H9 (cell line): ENCODE results near the gene SF1. TPM values are rescaled to one million over a fixed set of nuclear protein-coding genes. Genes with fewer than 3 reads are reported as not detected.
A peak's percentile ranks its signal among the peaks of the same experiment; 100 is the strongest.

ENCODE experiments used
- DNase-seq: peaks from one replicate; pipeline ENCODE4 v3.0.0-alpha.2; 2017
- H2AFZ ChIP-seq: one replicate; pipeline ENCODE4 v1.6.1; 2013; ENCODE audit warnings: mild to moderate bottlenecking, low read length, control low read depth, moderate library complexity
- H2AK5ac ChIP-seq: 2 replicates; pipeline ENCODE4 v1.6.1; 2013; ENCODE audit warnings: low read length, control low read depth, mixed read lengths; ENCODE audit not compliant: insufficient read length
- H2BK120ac ChIP-seq: one replicate; pipeline ENCODE4 v1.6.1; 2013; ENCODE audit warnings: low read depth, mild to moderate bottlenecking, low read length, control low read depth, inconsistent platforms; ENCODE audit not compliant: poor library complexity, severe bottlenecking
- H2BK12ac ChIP-seq: 2 replicates; pipeline ENCODE4 v1.6.1; 2013; ENCODE audit warnings: low read length, control low read depth, mixed read lengths, low read depth; ENCODE audit not compliant: insufficient read length
- H2BK15ac ChIP-seq: 2 replicates; pipeline ENCODE4 v1.6.1; 2013; ENCODE audit warnings: low read depth, low read length, control low read depth
- H2BK20ac ChIP-seq: one replicate; pipeline ENCODE4 v1.6.1; 2013; ENCODE audit warnings: low read depth, mild to moderate bottlenecking, low read length, control low read depth, inconsistent platforms; ENCODE audit not compliant: poor library complexity, severe bottlenecking
- H2BK5ac ChIP-seq: 2 replicates; pipeline ENCODE4 v1.6.1; 2013; ENCODE audit warnings: low read length, control low read depth, mixed read lengths; ENCODE audit not compliant: insufficient read length
- H3K14ac ChIP-seq: 2 replicates; pipeline ENCODE4 v1.6.1; 2013; ENCODE audit warnings: low read length, control low read depth; ENCODE audit not compliant: insufficient read depth
- H3K18ac ChIP-seq: 2 replicates; pipeline ENCODE4 v1.6.1; 2013; ENCODE audit warnings: low read depth, mild to moderate bottlenecking, mixed read lengths, low read length, control low read depth; ENCODE audit not compliant: insufficient read length
- H3K23ac ChIP-seq: 2 replicates; pipeline ENCODE4 v1.6.1; 2013; ENCODE audit warnings: low read length, control low read depth, mixed read lengths, low read depth; ENCODE audit not compliant: insufficient read length
- H3K23me2 ChIP-seq: 2 replicates; pipeline ENCODE4 v1.6.1; 2013; ENCODE audit warnings: low read depth, mild to moderate bottlenecking, mixed read lengths, low read length, control low read depth; ENCODE audit not compliant: insufficient read length, poor library complexity, severe bottlenecking
- H3K27ac ChIP-seq: 2 replicates; pipeline ENCODE4 v1.5.1; 2013; ENCODE audit warnings: low read length, control low read depth, mixed read lengths, low read depth; ENCODE audit not compliant: insufficient read length
- H3K27me3 ChIP-seq: 2 replicates; pipeline ENCODE4 v1.6.1; 2013; ENCODE audit warnings: low read length, control low read depth, inconsistent platforms; ENCODE audit not compliant: insufficient read depth
- H3K4ac ChIP-seq: 2 replicates; pipeline ENCODE4 v1.6.1; 2013; ENCODE audit warnings: low read depth, mild to moderate bottlenecking, control low read depth, inconsistent platforms, low read length, moderate library complexity
- H3K4me1 ChIP-seq: 2 replicates; pipeline ENCODE4 v1.6.1; 2013; ENCODE audit warnings: low read length, control low read depth, inconsistent platforms; ENCODE audit not compliant: insufficient read depth
- H3K4me2 ChIP-seq: 2 replicates; pipeline ENCODE4 v1.6.1; 2013; ENCODE audit warnings: low read length, control low read depth, mixed read lengths; ENCODE audit not compliant: insufficient read length, insufficient read depth
- H3K56ac ChIP-seq: 2 replicates; pipeline ENCODE4 v1.6.1; 2013; ENCODE audit warnings: low read depth, mild to moderate bottlenecking, mixed read lengths, low read length, control low read depth; ENCODE audit not compliant: insufficient read length
- H3K79me1 ChIP-seq: 2 replicates; pipeline ENCODE4 v1.6.1; 2013; ENCODE audit warnings: low read depth, mild to moderate bottlenecking, moderate library complexity, low read length, control low read depth, inconsistent platforms; ENCODE audit not compliant: insufficient read depth, poor library complexity, severe bottlenecking
- H3K79me2 ChIP-seq: 2 replicates; pipeline ENCODE4 v1.6.1; 2013; ENCODE audit warnings: low read length, control low read depth, inconsistent platforms; ENCODE audit not compliant: insufficient read depth
- H3K9ac ChIP-seq: 2 replicates; pipeline ENCODE4 v1.6.1; 2013; ENCODE audit warnings: low read length, control low read depth, mixed read lengths; ENCODE audit not compliant: insufficient read length; ENCODE audit errors: extremely low read depth
- H3K9me3 ChIP-seq: one replicate; pipeline ENCODE4 v1.6.1; 2013; ENCODE audit warnings: low read depth, low read length, inconsistent platforms; ENCODE audit not compliant: control insufficient read depth
- H3T11ph ChIP-seq: one replicate; pipeline ENCODE4 v1.6.1; 2013; ENCODE audit warnings: mild to moderate bottlenecking, low read length, control low read depth, inconsistent platforms
- H4K20me1 ChIP-seq: one replicate; pipeline ENCODE4 v1.6.1; 2013; ENCODE audit not compliant: control insufficient read depth, insufficient read length, insufficient read depth
- H4K5ac ChIP-seq: 2 replicates; pipeline ENCODE4 v1.6.1; 2013; ENCODE audit warnings: low read depth, mild to moderate bottlenecking, mixed read lengths, low read length, control low read depth; ENCODE audit not compliant: insufficient read length
- H4K8ac ChIP-seq: replicated peaks from 2 replicates; pipeline ENCODE4 v1.6.1; 2013; ENCODE audit warnings: low read length, control low read depth, mixed read lengths, low read depth; ENCODE audit not compliant: insufficient read length
- H4K91ac ChIP-seq: 2 replicates; pipeline ENCODE4 v1.6.1; 2013; ENCODE audit warnings: low read depth, mild to moderate bottlenecking, moderate library complexity, mixed read lengths, low read length, control low read depth; ENCODE audit not compliant: insufficient read length
- H3K27ac Mint-ChIP-seq, 3 experiments: 2 replicates in 2 of 3; 3 replicates in 1 of 3; pipeline ENCODE4 v1.8.0; 2020 to 2021; ENCODE audit warnings: mixed read lengths in 3 of 3, mild to moderate bottlenecking in 1 of 3, moderate library complexity in 1 of 3
- H3K27me3 Mint-ChIP-seq: 2 replicates; pipeline ENCODE4 v1.8.0; 2021; ENCODE audit warnings: low read depth, mild to moderate bottlenecking, moderate library complexity, mixed read lengths
- H3K36me3 Mint-ChIP-seq, 3 experiments: 2 replicates in 2 of 3; 3 replicates in 1 of 3; pipeline ENCODE4 v1.8.0; 2020 to 2021; ENCODE audit warnings: low read depth in 3 of 3, mixed read lengths in 3 of 3; ENCODE audit not compliant: insufficient read depth in 1 of 3
- H3K4me1 Mint-ChIP-seq, 2 experiments: 2 replicates each; pipeline ENCODE4 v1.8.0; 2020; ENCODE audit warnings: mixed read lengths in 2 of 2
- H3K4me3 Mint-ChIP-seq, 2 experiments: 2 replicates in 1 of 2; 3 replicates in 1 of 2; pipeline ENCODE4 v1.8.0; 2020 to 2021; ENCODE audit warnings: mild to moderate bottlenecking in 2 of 2, mixed read lengths in 2 of 2, moderate library complexity in 1 of 2
- H3K9me3 Mint-ChIP-seq, 2 experiments: 2 replicates in 1 of 2; 3 replicates in 1 of 2; pipeline ENCODE4 v1.8.0; 2020; ENCODE audit warnings: mild to moderate bottlenecking in 2 of 2, mixed read lengths in 2 of 2, moderate library complexity in 1 of 2
- WGBS: extraction: QIAGEN DNeasy Blood & Tissue Kit; methylation state at CpG from one replicate; pipeline ENCODE4 v1.1.7; 2013; ENCODE audit warnings: missing lambda C conversion rate, low lambda C conversion rate, mixed read lengths; ENCODE audit not compliant: insufficient read length; ENCODE audit errors: extremely low coverage; 5-methylcytosine and 5-hydroxymethylcytosine counted together
- total RNA-seq: library from RNA; stranded (reverse); gene quantifications from 2 replicates; pipeline ENCODE4 v1.2.1, GENCODE V29; 2021
- TF ChIP-seq, protein P1 (sequence below): fragments of 200-600 bp; sonication (generic); conservative IDR thresholded peaks from 3 replicates; pipeline ENCODE4 v1.8.0; 2021; ENCODE audit warnings: antibody characterized with exemption, mild to moderate bottlenecking

The SF1 gene
- total RNA-seq, 1 experiment from 2014 or later = 528 TPM

DNA sequence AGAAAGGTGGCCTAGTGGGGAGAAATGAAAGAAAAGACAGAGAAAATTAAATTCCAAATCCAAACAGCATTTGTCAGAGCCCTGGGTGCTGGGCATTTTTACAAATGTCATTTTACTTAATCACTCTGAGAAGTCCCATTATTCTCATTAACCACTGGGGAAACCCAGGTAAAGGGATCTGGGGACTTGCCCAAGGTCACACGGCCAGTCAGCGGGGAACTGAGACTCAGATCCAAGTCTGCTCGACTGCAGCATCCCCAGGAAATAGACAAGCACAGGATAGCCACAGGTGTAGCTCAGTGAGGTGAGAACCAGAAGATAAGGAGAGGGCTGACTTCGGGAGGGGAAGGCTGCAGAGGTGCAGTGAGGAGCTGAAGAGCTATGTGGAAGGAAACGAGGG lies 63.2 kb downstream of the SF1 start:
- no peak overlapping the region for H3K4ac ChIP-seq
- no peak overlapping the region for H4K91ac ChIP-seq
- H2BK12ac ChIP-seq = no peak overlapping the region
- H4K20me1 ChIP-seq = peaks cover 3% of the 10 kb centered on the region
- Mint-ChIP-seq H3K4me3 (peak overlapping the region in 1 of 2 experiments; percentile 28; a peak in 2 of 5 replicates), H3K36me3 (no peaks in the 10 kb centered on the region), H3K9me3 (no peaks in the 10 kb centered on the region; a peak in 2 of 5 replicates), H3K27ac (no peak overlapping the region), H3K4me1 (peaks cover 19 to 61% of the 10 kb centered on the region in 2 experiments), H3K27me3 (peaks cover 92% of the 10 kb centered on the region)
- H3K79me2 ChIP-seq = no peaks in the 10 kb centered on the region
- no peak overlapping the region for H2BK15ac ChIP-seq
- no peaks in the 10 kb centered on the region for H3K9me3 ChIP-seq
- H3K79me1 ChIP-seq = no peaks in the 10 kb centered on the region
- no peak overlapping the region for H3K56ac ChIP-seq
- no peak overlapping the region for H4K8ac ChIP-seq
- H2BK5ac ChIP-seq = no peak overlapping the region
- no peak overlapping the region for H3K23ac ChIP-seq
- H3K27me3 ChIP-seq = peaks cover 9% of the 10 kb centered on the region; the same call in 1 of the 2 replicates
- no peak overlapping the region for H2BK120ac ChIP-seq
- no peak overlapping the region for H2BK20ac ChIP-seq
- no peak overlapping the region for H2AFZ ChIP-seq
- H3K4me1 ChIP-seq = peaks cover 10% of the 10 kb centered on the region; the same call in 1 of the 2 replicates
- no peak for DNase-seq
- H4K5ac ChIP-seq = no peak overlapping the region
- no peak overlapping the region for H2AK5ac ChIP-seq
- H3K14ac ChIP-seq = no peak overlapping the region
- no peak overlapping the region for H3K4me2 ChIP-seq
- H3K27ac ChIP-seq = no peak overlapping the region
- no peak overlapping the region for H3T11ph ChIP-seq
- no peak overlapping the region for H3K9ac ChIP-seq
- TF ChIP-seq, protein P1, sequence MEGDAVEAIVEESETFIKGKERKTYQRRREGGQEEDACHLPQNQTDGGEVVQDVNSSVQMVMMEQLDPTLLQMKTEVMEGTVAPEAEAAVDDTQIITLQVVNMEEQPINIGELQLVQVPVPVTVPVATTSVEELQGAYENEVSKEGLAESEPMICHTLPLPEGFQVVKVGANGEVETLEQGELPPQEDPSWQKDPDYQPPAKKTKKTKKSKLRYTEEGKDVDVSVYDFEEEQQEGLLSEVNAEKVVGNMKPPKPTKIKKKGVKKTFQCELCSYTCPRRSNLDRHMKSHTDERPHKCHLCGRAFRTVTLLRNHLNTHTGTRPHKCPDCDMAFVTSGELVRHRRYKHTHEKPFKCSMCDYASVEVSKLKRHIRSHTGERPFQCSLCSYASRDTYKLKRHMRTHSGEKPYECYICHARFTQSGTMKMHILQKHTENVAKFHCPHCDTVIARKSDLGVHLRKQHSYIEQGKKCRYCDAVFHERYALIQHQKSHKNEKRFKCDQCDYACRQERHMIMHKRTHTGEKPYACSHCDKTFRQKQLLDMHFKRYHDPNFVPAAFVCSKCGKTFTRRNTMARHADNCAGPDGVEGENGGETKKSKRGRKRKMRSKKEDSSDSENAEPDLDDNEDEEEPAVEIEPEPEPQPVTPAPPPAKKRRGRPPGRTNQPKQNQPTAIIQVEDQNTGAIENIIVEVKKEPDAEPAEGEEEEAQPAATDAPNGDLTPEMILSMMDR = no peak
- H3K18ac ChIP-seq = no peak overlapping the region
- peaks cover 6% of the 10 kb centered on the region for H3K23me2 ChIP-seq
- no CpG with 5 or more reads among the region's 5 CpGs for WGBS
